ENCODE results near the gene VANGL2. TPM values are rescaled to one million over a fixed set of nuclear protein-coding genes. Genes with fewer than 3 reads are reported as not detected.

VANGL2 gene
- polyA plus RNA-seq, 2 of the 4 experiments (the other 2 are of a cell fraction): 3.9 to 4.1 TPM

- Histone ChIP-seq H3K4me2 (peak overlapping the region; percentile 22; the same call in 1 of the 3 replicates), H3K9me3 (no peaks in the 10 kb centered on the region), H3K4me1 (peaks cover 8% of the 10 kb centered on the region; the same call in 1 of the 3 replicates), H3K27ac (no peak overlapping the region), H3K4me3 (no peak overlapping the region)
- TF ChIP-seq HEYL (CRISPR knock-in tag; IDR thresholded peaks at IDR 0.05) (no peak), PHF8 (IDR thresholded peaks at IDR 0.05; ENCODE audit: borderline replicate concordance, low read depth) (no peak), ZSCAN20 (CRISPR knock-in tag; IDR thresholded peaks at IDR 0.05) (no peak), POLR2AphosphoS2 (conservative IDR thresholded peaks at IDR 0.05; ENCODE audit: low read length) (no peak), ZFP36 (IDR thresholded peaks at IDR 0.05; ENCODE audit: borderline replicate concordance, partially characterized antibody) (no peak), HDAC2 (IDR thresholded peaks at IDR 0.05) (no peak), HOXB5 (CRISPR knock-in tag; IDR thresholded peaks at IDR 0.05) (no peak), MAFK (IDR thresholded peaks at IDR 0.05; ENCODE audit: partially characterized antibody) (no peak), MYC (IDR thresholded peaks at IDR 0.05; ENCODE audit: borderline replicate concordance, low read length) (no peak), BCL3 (IDR thresholded peaks at IDR 0.05) (no peak), CBX2 (IDR thresholded peaks at IDR 0.05; ENCODE audit: borderline replicate concordance, low read depth) (no peak), JUN (IDR thresholded peaks at IDR 0.05) (no peak), GATA3 (IDR thresholded peaks at IDR 0.05; ENCODE audit: borderline replicate concordance) (no peak), HES2 (IDR thresholded peaks at IDR 0.05) (no peak), E2F6 (IDR thresholded peaks at IDR 0.05; ENCODE audit: borderline replicate concordance, low read depth) (no peak), RAD21 (conservative IDR thresholded peaks at IDR 0.05 in 1 of 2, IDR thresholded peaks at IDR 0.05 in 1 of 2) (no peak), REST (IDR thresholded peaks at IDR 0.05) (no peak), HOXA7 (CRISPR knock-in tag; IDR thresholded peaks at IDR 0.05) (no peak), CHD4 (IDR thresholded peaks at IDR 0.05; ENCODE audit: borderline replicate concordance) (no peak), EP300 (IDR thresholded peaks at IDR 0.05) (no peak)
- FAIRE-seq (no peak), ATAC-seq (no peak), DNase-seq (ENCODE audit: low read depth in 1 of 2, low spot score in 1 of 2) (no peak)
- ChIA-PET POLR2A (no interaction called here), CTCF (interaction anchor here (1.1 to 1.5 kb wide), 3 partner anchors 10 to 155 kb away, joined by 4 to 7 read pairs (median 4); no protein-coding TSS in a partner anchor)
- WGBS (ENCODE audit: missing lambda C conversion rate): 52% methylated on average over 1 of the region's 1 CpG
These were observed 51.5 kb downstream of the VANGL2 start for GRCh38 chr1:160451859-160452232.

GRCh38 chr1:160453443-160453842, 53.1 kb downstream of the VANGL2 start:
- H3K4me1 ChIP-seq: peaks cover 8% of the 10 kb centered on the region; the same call in 1 of the 3 replicates
- FAIRE-seq (no peak), ATAC-seq (no peak), DNase-seq (ENCODE audit: low read depth in 1 of 2, low spot score in 1 of 2) (no peak)
- TF ChIP-seq RAD21 (conservative IDR thresholded peaks at IDR 0.05 in 1 of 2, IDR thresholded peaks at IDR 0.05 in 1 of 2) (no peak), HEYL (CRISPR knock-in tag; IDR thresholded peaks at IDR 0.05) (no peak), HOXB5 (CRISPR knock-in tag; IDR thresholded peaks at IDR 0.05) (no peak), ZC3H11A (IDR thresholded peaks at IDR 0.05) (no peak), EHF (CRISPR knock-in tag; IDR thresholded peaks at IDR 0.05) (no peak), HMGXB4 (CRISPR knock-in tag; IDR thresholded peaks at IDR 0.05; ENCODE audit: borderline replicate concordance) (no peak), GATA3 (IDR thresholded peaks at IDR 0.05; ENCODE audit: borderline replicate concordance) (no peak), HOXA7 (CRISPR knock-in tag; IDR thresholded peaks at IDR 0.05) (no peak), EP300 (IDR thresholded peaks at IDR 0.05) (no peak), ZSCAN20 (CRISPR knock-in tag; IDR thresholded peaks at IDR 0.05) (no peak), MAZ (IDR thresholded peaks at IDR 0.05; ENCODE audit: borderline replicate concordance, low read depth, low read length) (no peak), BHLHE40 (IDR thresholded peaks at IDR 0.05; ENCODE audit: low read depth, low read length) (no peak), CHD2 (IDR thresholded peaks at IDR 0.05; ENCODE audit: low read length, partially characterized antibody) (no peak), TFCP2L1 (CRISPR knock-in tag; IDR thresholded peaks at IDR 0.05) (no peak), TP53 (CRISPR knock-in tag; IDR thresholded peaks at IDR 0.05) (no peak)
- no peaks in the 10 kb centered on the region for H3K9me3 ChIP-seq
- H3K4me3 ChIP-seq: no peak overlapping the region
- H3K4me2 ChIP-seq: no peak overlapping the region
- no peak overlapping the region for H3K27ac ChIP-seq
- 71% methylated on average over 7 of the region's 7 CpGs for WGBS (ENCODE audit: missing lambda C conversion rate)
- POLR2A ChIA-PET: no interaction called here
- CTCF ChIA-PET: no interaction called here

Measured in A549 (cell line).